ENCODE results near the gene C1QL2. TPM values are rescaled to one million over a fixed set of nuclear protein-coding genes. Genes with fewer than 3 reads are reported as not detected.
A peak's percentile ranks its signal among the peaks of the same experiment; 100 is the strongest.

Gene C1QL2
- total RNA-seq, 2 donors from 2014 or later, result not detected

DNA sequence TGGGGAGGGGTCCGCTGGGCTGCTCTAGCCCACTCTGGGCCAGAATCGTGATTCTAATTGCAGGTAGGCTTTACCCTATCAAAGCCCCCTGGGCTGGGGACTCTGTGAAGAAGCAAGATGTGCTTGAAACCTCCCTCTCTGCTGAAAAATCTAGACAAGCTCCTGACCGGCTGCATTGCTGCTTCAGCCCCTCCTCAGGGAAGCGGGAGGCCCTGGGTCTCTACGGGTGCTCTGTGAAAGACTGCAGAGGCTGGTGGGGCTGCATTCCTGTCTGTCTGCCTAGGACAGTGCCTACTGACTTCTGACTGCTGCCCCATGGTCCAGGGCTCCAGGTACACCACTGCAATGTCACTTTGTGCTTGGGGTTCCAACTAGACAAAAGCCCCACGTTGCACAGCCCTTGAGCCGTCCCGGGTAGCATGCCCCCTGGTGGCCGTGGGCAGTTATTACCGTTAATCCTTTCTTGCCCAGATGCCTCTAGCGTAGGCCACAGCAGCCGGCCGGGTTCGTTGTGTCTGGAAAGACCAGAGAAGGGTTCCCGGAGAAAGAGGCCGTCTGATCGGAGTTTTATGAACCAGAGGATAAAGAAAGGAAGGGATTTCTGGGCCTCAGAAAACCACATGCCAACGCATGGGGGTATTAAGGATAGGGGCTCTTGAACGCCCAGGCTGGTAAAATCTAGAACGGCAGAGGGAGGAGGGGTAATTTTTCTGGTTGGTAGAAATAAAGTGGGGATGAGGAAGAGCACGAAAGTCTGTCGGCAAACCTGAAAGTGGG lies 15.9 kb upstream of the C1QL2 start:
- no peaks in the 10 kb centered on the region for H3K9me3 ChIP-seq (ENCODE audit: control insufficient read depth, low read length, poor library complexity, severe bottlenecking)
- Mint-ChIP-seq H3K27ac (no peak overlapping the region), H3K4me3 (no peak overlapping the region), H3K36me3 (ENCODE audit: low read depth) (no peaks in the 10 kb centered on the region), H3K4me1 (no peaks in the 10 kb centered on the region), H3K27me3 (peaks cover 11% of the 10 kb centered on the region)
- DNase-seq (peak; percentile 25 to 51 (median 43)), ATAC-seq (peak; percentile 77)

DNA sequence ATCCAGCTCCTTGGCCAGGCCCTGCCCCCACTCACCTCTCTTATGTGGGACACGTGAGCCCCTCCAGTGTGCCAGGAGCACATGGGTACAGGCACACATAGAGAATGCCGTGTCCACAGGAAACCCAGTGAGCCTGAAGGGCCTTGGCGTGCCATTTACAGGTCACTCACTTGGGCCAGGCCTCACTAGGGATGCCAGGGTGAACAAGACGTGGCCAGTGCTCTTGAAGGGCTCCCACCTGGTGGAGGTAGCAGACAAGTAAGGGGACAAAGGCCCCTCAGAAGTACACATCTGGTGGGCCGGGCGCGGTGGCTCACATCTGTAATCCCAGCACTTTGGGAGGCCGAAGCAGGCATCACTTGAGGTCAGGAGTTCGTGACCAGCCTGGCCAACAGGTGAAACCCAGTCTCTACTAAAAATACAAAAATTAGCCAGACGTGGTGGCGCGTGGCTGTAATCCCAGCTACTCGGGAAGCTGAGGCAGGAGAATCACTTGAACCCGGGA lies 15.1 kb upstream of the C1QL2 start:
- Mint-ChIP-seq H3K4me1 (no peaks in the 10 kb centered on the region), H3K27ac (no peak overlapping the region), H3K27me3 (peaks cover 13% of the 10 kb centered on the region), H3K4me3 (no peak overlapping the region), H3K36me3 (ENCODE audit: low read depth) (no peaks in the 10 kb centered on the region)
- DNase-seq, result no peak
- no peak for ATAC-seq
- no peaks in the 10 kb centered on the region for H3K9me3 ChIP-seq (ENCODE audit: control insufficient read depth, low read length, poor library complexity, severe bottlenecking)

- DNase-seq (no peak), ATAC-seq (no peak)
- Mint-ChIP-seq H3K27me3 (peaks cover 28% of the 10 kb centered on the region), H3K27ac (no peak overlapping the region), H3K36me3 (ENCODE audit: low read depth) (no peaks in the 10 kb centered on the region), H3K4me3 (no peak overlapping the region), H3K4me1 (no peaks in the 10 kb centered on the region)
- no peaks in the 10 kb centered on the region for H3K9me3 ChIP-seq (ENCODE audit: control insufficient read depth, low read length, poor library complexity, severe bottlenecking)
Measured at GRCh38 chr2:119170504-119170903, 12.0 kb upstream of the C1QL2 start.

GRCh38 chr2:119169717-119170116 lies 11.2 kb upstream of the C1QL2 start:
- no peak overlapping the region for H3K27ac Mint-ChIP-seq
- no peak for DNase-seq
- no peaks in the 10 kb centered on the region for H3K9me3 ChIP-seq (ENCODE audit: control insufficient read depth, low read length, poor library complexity, severe bottlenecking)
- no peaks in the 10 kb centered on the region for H3K36me3 Mint-ChIP-seq (ENCODE audit: low read depth)
- H3K27me3 Mint-ChIP-seq, result peaks cover 29% of the 10 kb centered on the region
- no peaks in the 10 kb centered on the region for H3K4me1 Mint-ChIP-seq
- H3K4me3 Mint-ChIP-seq, result no peak overlapping the region
- ATAC-seq, result no peak

DNA sequence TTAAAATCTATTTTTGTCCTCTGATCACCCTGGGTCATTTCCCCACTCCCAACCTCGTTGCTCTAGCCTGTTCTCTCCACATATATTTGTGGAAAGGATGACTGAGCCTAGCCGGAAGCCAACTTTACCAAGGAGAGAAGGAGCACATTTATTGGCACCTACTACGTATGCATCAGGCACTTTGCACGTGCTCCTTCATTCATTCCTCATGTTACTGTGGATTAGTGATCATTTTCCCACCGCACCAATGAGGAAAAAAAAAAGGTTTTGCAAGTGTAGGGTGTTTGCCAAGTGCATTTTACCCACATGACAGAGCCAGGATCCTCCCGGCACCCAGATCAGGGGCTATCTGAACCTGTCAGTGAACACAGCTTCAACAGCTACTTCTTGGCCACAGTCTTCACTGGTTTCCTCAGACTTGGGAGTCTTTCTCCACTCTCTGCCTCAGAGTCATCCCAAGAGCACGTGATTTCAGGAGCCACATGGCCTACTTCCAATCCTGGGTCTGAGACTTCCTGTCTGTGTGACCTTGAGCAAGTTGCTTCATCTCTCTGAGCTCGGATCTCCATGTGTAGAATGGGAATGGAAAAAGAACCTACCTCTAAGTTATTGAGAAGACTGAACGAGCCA lies 1.9 kb upstream of the C1QL2 start:
- H3K36me3 Mint-ChIP-seq (ENCODE audit: low read depth), result peaks cover 4% of the 10 kb centered on the region
- no peaks in the 10 kb centered on the region for H3K9me3 ChIP-seq (ENCODE audit: control insufficient read depth, low read length, poor library complexity, severe bottlenecking)
- DNase-seq (no peak), ATAC-seq (no peak)
- H3K4me3 Mint-ChIP-seq, result no peak overlapping the region
- no peak overlapping the region for H3K27ac Mint-ChIP-seq
- peaks cover 3% of the 10 kb centered on the region for H3K4me1 Mint-ChIP-seq
- H3K27me3 Mint-ChIP-seq, result peaks cover 28% of the 10 kb centered on the region

DNA sequence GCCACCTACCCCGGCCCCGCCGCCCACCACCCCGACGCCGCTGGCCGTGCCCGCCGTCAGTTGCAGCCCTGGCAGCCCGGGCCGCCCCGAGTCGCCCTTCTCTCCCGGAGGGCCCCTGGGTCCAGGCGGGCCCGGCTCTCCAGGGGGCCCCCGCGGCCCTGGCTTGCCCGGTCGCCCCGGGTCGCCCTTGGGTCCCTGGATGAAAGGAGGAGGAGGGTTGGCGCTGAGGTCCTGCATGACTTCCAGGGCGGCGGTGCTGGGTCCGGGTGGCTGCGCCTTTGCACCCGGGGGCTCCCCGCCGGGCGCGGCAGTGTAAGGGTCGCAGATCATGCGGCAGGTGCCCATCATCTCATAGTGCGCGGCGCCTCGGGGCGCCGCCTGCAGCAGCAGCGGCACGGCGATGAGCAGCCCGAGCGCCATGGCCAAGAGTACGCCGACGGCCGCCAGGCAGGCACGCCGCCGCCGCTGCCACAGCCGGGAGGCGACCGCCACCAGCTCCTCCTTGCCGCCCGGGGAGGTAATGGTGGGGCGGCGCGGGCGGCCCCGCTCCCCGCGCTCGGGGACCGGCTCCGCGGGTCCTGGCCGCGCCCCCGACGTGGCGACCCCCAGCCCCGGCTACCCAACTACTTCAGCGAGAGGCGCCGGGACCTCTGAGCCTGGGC lies 570 bp downstream of the C1QL2 start:
- DNase-seq (no peak), ATAC-seq (no peak)
- H3K4me1 Mint-ChIP-seq, result peaks cover 3% of the 10 kb centered on the region
- peaks cover 48% of the 10 kb centered on the region for H3K27me3 Mint-ChIP-seq
- peaks cover 4% of the 10 kb centered on the region for H3K36me3 Mint-ChIP-seq (ENCODE audit: low read depth)
- no peak overlapping the region for H3K4me3 Mint-ChIP-seq
- H3K27ac Mint-ChIP-seq, result no peak overlapping the region
- no peaks in the 10 kb centered on the region for H3K9me3 ChIP-seq (ENCODE audit: control insufficient read depth, low read length, poor library complexity, severe bottlenecking)

GRCh38 chr2:119156891-119157773 lies 1.4 kb downstream of the C1QL2 start:
- H3K4me3 Mint-ChIP-seq, result no peak overlapping the region
- ATAC-seq (no peak), DNase-seq (no peak)
- no peak overlapping the region for H3K27ac Mint-ChIP-seq
- H3K4me1 Mint-ChIP-seq, result peaks cover 3% of the 10 kb centered on the region
- H3K9me3 ChIP-seq (ENCODE audit: control insufficient read depth, low read length, poor library complexity, severe bottlenecking), result no peaks in the 10 kb centered on the region
- peaks cover 4% of the 10 kb centered on the region for H3K36me3 Mint-ChIP-seq (ENCODE audit: low read depth)
- peaks cover 56% of the 10 kb centered on the region for H3K27me3 Mint-ChIP-seq

GRCh38 chr2:119156105-119156890 lies 2.3 kb downstream of the C1QL2 start:
- peaks cover 63% of the 10 kb centered on the region for H3K27me3 Mint-ChIP-seq
- no peaks in the 10 kb centered on the region for H3K9me3 ChIP-seq (ENCODE audit: control insufficient read depth, low read length, poor library complexity, severe bottlenecking)
- peak overlapping the region; percentile 49 for H3K4me3 Mint-ChIP-seq
- no peak overlapping the region for H3K27ac Mint-ChIP-seq
- peaks cover 3% of the 10 kb centered on the region for H3K4me1 Mint-ChIP-seq
- ATAC-seq (no peak), DNase-seq (no peak)
- peaks cover 4% of the 10 kb centered on the region for H3K36me3 Mint-ChIP-seq (ENCODE audit: low read depth)

GRCh38 chr2:119155633-119156032 lies 2.9 kb downstream of the C1QL2 start:
- Mint-ChIP-seq H3K4me3 (no peak overlapping the region), H3K36me3 (ENCODE audit: low read depth) (peaks cover 4% of the 10 kb centered on the region), H3K4me1 (peaks cover 3% of the 10 kb centered on the region), H3K27ac (no peak overlapping the region), H3K27me3 (peaks cover 70% of the 10 kb centered on the region)
- ATAC-seq, result no peak
- DNase-seq, result no peak
- no peaks in the 10 kb centered on the region for H3K9me3 ChIP-seq (ENCODE audit: control insufficient read depth, low read length, poor library complexity, severe bottlenecking)

- Mint-ChIP-seq H3K4me1 (peaks cover 3% of the 10 kb centered on the region), H3K27me3 (peaks cover 78% of the 10 kb centered on the region), H3K27ac (no peak overlapping the region), H3K4me3 (no peak overlapping the region), H3K36me3 (ENCODE audit: low read depth) (peaks cover 4% of the 10 kb centered on the region)
- ATAC-seq (no peak), DNase-seq (no peak)
- H3K9me3 ChIP-seq (ENCODE audit: control insufficient read depth, low read length, poor library complexity, severe bottlenecking), result no peaks in the 10 kb centered on the region
Measured at GRCh38 chr2:119154076-119154475, 4.5 kb downstream of the C1QL2 start.

- DNase-seq, result no peak
Measured at GRCh38 chr2:119149611-119150010, 8.9 kb downstream of the C1QL2 start.

More at GRCh38 chr2:119149611-119150010, 8.9 kb downstream of the C1QL2 start:
- H3K4me3 Mint-ChIP-seq, result no peak overlapping the region
- H3K36me3 Mint-ChIP-seq (ENCODE audit: low read depth), result no peaks in the 10 kb centered on the region
- peaks cover 2% of the 10 kb centered on the region for H3K4me1 Mint-ChIP-seq
- H3K9me3 ChIP-seq (ENCODE audit: control insufficient read depth, low read length, poor library complexity, severe bottlenecking), result no peaks in the 10 kb centered on the region
- no peak overlapping the region for H3K27ac Mint-ChIP-seq
- no peak for ATAC-seq
- H3K27me3 Mint-ChIP-seq, result peaks cover 77% of the 10 kb centered on the region

Measured in T-helper 17 cell (primary cell).